ENCODE results near the gene TOLLIP.

The TOLLIP gene

GRCh38 chr11:1227551-1228100, 81.8 kb downstream of the TOLLIP start:
- Histone ChIP-seq H3K27me3 (ENCODE audit: control insufficient read depth, insufficient read depth, low read length) (no peaks in the 10 kb centered on the region), H3K36me3 (ENCODE audit: control insufficient read depth, insufficient read depth, low read length) (peaks cover 3% of the 10 kb centered on the region), H3K4me3 (ENCODE audit: low read depth, low read length) (no peak overlapping the region), H3K9me3 (ENCODE audit: control insufficient read depth, insufficient read depth, low read length) (no peaks in the 10 kb centered on the region), H3K9ac (ENCODE audit: low read depth, low read length) (no peak overlapping the region), H3K4me1 (ENCODE audit: control insufficient read depth, insufficient read depth, low read length) (no peaks in the 10 kb centered on the region)

- Histone ChIP-seq H3K27me3 (ENCODE audit: control insufficient read depth, insufficient read depth, low read length) (no peaks in the 10 kb centered on the region), H3K4me1 (ENCODE audit: control insufficient read depth, insufficient read depth, low read length) (no peaks in the 10 kb centered on the region), H3K9me3 (ENCODE audit: control insufficient read depth, insufficient read depth, low read length) (no peaks in the 10 kb centered on the region), H3K9ac (ENCODE audit: low read depth, low read length) (no peak overlapping the region), H3K4me3 (ENCODE audit: low read depth, low read length) (no peak overlapping the region), H3K36me3 (ENCODE audit: control insufficient read depth, insufficient read depth, low read length) (peaks cover 3% of the 10 kb centered on the region)
These were observed 82.4 kb downstream of the TOLLIP start for GRCh38 chr11:1226986-1227550.

- Histone ChIP-seq H3K9me3 (ENCODE audit: control insufficient read depth, insufficient read depth, low read length) (no peaks in the 10 kb centered on the region), H3K4me3 (ENCODE audit: low read depth, low read length) (no peak overlapping the region), H3K27me3 (ENCODE audit: control insufficient read depth, insufficient read depth, low read length) (no peaks in the 10 kb centered on the region), H3K4me1 (ENCODE audit: control insufficient read depth, insufficient read depth, low read length) (no peaks in the 10 kb centered on the region), H3K9ac (ENCODE audit: low read depth, low read length) (no peak overlapping the region), H3K36me3 (ENCODE audit: control insufficient read depth, insufficient read depth, low read length) (peaks cover 3% of the 10 kb centered on the region)
These were observed 83.0 kb downstream of the TOLLIP start for GRCh38 chr11:1226226-1226985.

GRCh38 chr11:1225386-1226225, 83.8 kb downstream of the TOLLIP start:
- Histone ChIP-seq H3K9ac (ENCODE audit: low read depth, low read length) (no peak overlapping the region), H3K4me1 (ENCODE audit: control insufficient read depth, insufficient read depth, low read length) (no peaks in the 10 kb centered on the region), H3K36me3 (ENCODE audit: control insufficient read depth, insufficient read depth, low read length) (peaks cover 3% of the 10 kb centered on the region), H3K4me3 (ENCODE audit: low read depth, low read length) (no peak overlapping the region), H3K9me3 (ENCODE audit: control insufficient read depth, insufficient read depth, low read length) (no peaks in the 10 kb centered on the region), H3K27me3 (ENCODE audit: control insufficient read depth, insufficient read depth, low read length) (no peaks in the 10 kb centered on the region)

- Histone ChIP-seq H3K27me3 (ENCODE audit: control insufficient read depth, insufficient read depth, low read length) (no peaks in the 10 kb centered on the region), H3K4me1 (ENCODE audit: control insufficient read depth, insufficient read depth, low read length) (no peaks in the 10 kb centered on the region), H3K9me3 (ENCODE audit: control insufficient read depth, insufficient read depth, low read length) (no peaks in the 10 kb centered on the region), H3K4me3 (ENCODE audit: low read depth, low read length) (no peak overlapping the region), H3K36me3 (ENCODE audit: control insufficient read depth, insufficient read depth, low read length) (peaks cover 3% of the 10 kb centered on the region), H3K9ac (ENCODE audit: low read depth, low read length) (no peak overlapping the region)
These were observed 84.7 kb downstream of the TOLLIP start for GRCh38 chr11:1224491-1225385.

All from iPS-15b (cell line).